ENCODE data around the gene DSC1.

The DSC1 gene

GRCh38 chr18:31088532-31088931 is 74.1 kb downstream of the DSC1 start:
- TF ChIP-seq EZH2phosphoT487 (IDR thresholded peaks at IDR 0.05; ENCODE audit: borderline replicate concordance, low read length) = no peak
- TF ChIP-seq, protein P1, sequence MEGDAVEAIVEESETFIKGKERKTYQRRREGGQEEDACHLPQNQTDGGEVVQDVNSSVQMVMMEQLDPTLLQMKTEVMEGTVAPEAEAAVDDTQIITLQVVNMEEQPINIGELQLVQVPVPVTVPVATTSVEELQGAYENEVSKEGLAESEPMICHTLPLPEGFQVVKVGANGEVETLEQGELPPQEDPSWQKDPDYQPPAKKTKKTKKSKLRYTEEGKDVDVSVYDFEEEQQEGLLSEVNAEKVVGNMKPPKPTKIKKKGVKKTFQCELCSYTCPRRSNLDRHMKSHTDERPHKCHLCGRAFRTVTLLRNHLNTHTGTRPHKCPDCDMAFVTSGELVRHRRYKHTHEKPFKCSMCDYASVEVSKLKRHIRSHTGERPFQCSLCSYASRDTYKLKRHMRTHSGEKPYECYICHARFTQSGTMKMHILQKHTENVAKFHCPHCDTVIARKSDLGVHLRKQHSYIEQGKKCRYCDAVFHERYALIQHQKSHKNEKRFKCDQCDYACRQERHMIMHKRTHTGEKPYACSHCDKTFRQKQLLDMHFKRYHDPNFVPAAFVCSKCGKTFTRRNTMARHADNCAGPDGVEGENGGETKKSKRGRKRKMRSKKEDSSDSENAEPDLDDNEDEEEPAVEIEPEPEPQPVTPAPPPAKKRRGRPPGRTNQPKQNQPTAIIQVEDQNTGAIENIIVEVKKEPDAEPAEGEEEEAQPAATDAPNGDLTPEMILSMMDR (IDR thresholded peaks at IDR 0.05; ENCODE audit: low read depth, low read length, poor library complexity, severe bottlenecking) = no peak
- H3K27ac ChIP-seq (ENCODE audit: low read depth, low read length) = no peak overlapping the region
- H3F3A ChIP-seq (ENCODE audit: control insufficient read depth, insufficient read depth) = no peaks in the 10 kb centered on the region
- no peaks in the 10 kb centered on the region for H3K9me3 ChIP-seq (ENCODE audit: control insufficient read depth, insufficient read depth, low read length)
- no peaks in the 10 kb centered on the region for H3K4me1 ChIP-seq (ENCODE audit: control insufficient read depth, low read length)
- no peak overlapping the region for H3K4me2 ChIP-seq (ENCODE audit: low read length)
- H3K27me3 ChIP-seq (ENCODE audit: control insufficient read depth, low read length) = no peaks in the 10 kb centered on the region
- H3K79me2 ChIP-seq (ENCODE audit: control insufficient read depth, low read length) = no peaks in the 10 kb centered on the region
- H3K9me2 ChIP-seq (replicated peaks; ENCODE audit: control insufficient read depth, low read length) = no peaks in the 10 kb centered on the region
- no peaks in the 10 kb centered on the region for H4K20me1 ChIP-seq (ENCODE audit: control insufficient read depth, insufficient read depth, low read depth, low read length)
- no peak overlapping the region for H3K4me3 ChIP-seq (ENCODE audit: low read length)
- H3K36me3 ChIP-seq (ENCODE audit: control insufficient read depth, low read length) = no peaks in the 10 kb centered on the region

- no peak overlapping the region for H3K4me3 ChIP-seq (ENCODE audit: low read length)
- no peaks in the 10 kb centered on the region for H3K36me3 ChIP-seq (ENCODE audit: control insufficient read depth, low read length)
- H3K79me2 ChIP-seq (ENCODE audit: control insufficient read depth, low read length) = no peaks in the 10 kb centered on the region
- H3K27me3 ChIP-seq (ENCODE audit: control insufficient read depth, low read length) = no peaks in the 10 kb centered on the region
- H3K27ac ChIP-seq (ENCODE audit: low read depth, low read length) = no peak overlapping the region
- no peaks in the 10 kb centered on the region for H3K9me3 ChIP-seq (ENCODE audit: control insufficient read depth, insufficient read depth, low read length)
- no peaks in the 10 kb centered on the region for H3K4me1 ChIP-seq (ENCODE audit: control insufficient read depth, low read length)
- no peaks in the 10 kb centered on the region for H3F3A ChIP-seq (ENCODE audit: control insufficient read depth, insufficient read depth)
- H3K4me2 ChIP-seq (ENCODE audit: low read length) = no peak overlapping the region
- TF ChIP-seq, protein P1 (IDR thresholded peaks at IDR 0.05; ENCODE audit: low read depth, low read length, poor library complexity, severe bottlenecking) = no peak
- TF ChIP-seq EZH2phosphoT487 (IDR thresholded peaks at IDR 0.05; ENCODE audit: borderline replicate concordance, low read length) = no peak
- no peaks in the 10 kb centered on the region for H3K9me2 ChIP-seq (replicated peaks; ENCODE audit: control insufficient read depth, low read length)
- H4K20me1 ChIP-seq (ENCODE audit: control insufficient read depth, insufficient read depth, low read depth, low read length) = no peaks in the 10 kb centered on the region
These were observed 82.7 kb downstream of the DSC1 start for GRCh38 chr18:31079973-31080372.

Measured in DOHH2 (cell line).